ENCODE measurements around the gene WFDC2.

Gene WFDC2

DNA sequence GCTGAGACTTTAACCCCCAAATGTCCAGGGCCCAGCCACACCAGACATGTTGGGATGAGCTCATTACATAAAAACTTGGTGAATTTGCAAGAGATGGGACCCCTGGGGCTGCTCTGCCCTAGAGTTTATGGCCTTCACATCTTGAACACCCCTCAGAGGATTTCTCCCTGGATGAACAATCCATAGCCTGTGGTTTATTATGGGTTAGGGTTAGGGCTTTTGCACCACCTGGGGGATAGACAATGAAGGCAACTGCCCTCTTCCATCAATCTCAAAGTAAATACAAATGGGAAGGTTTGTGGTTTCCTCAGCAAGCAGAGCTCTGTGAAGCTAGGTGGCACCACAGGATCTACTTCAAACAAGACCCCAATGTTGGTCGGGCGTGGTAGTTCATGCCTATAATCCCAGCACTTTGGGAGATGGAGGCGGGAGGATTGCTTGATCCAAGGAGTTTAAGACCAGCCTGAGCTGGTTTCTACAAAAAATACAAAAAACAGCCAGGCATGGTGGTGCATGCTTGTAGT, 28.5 kb downstream of the WFDC2 start:
- no peak overlapping the region for H2AFZ ChIP-seq (ENCODE audit: low read depth, low read length, severe bottlenecking)
- H3K9ac ChIP-seq (ENCODE audit: low read length), result no peak overlapping the region
- no peak overlapping the region for H3K4me3 ChIP-seq (ENCODE audit: insufficient read depth, low read length, poor library complexity, severe bottlenecking)
- H3K9me2 ChIP-seq (replicated peaks; ENCODE audit: insufficient read depth, low read length), result no peaks in the 10 kb centered on the region
- no peak for TF ChIP-seq EZH2phosphoT487 (conservative IDR thresholded peaks at IDR 0.05; ENCODE audit: low read length)
- TF ChIP-seq, protein P1, sequence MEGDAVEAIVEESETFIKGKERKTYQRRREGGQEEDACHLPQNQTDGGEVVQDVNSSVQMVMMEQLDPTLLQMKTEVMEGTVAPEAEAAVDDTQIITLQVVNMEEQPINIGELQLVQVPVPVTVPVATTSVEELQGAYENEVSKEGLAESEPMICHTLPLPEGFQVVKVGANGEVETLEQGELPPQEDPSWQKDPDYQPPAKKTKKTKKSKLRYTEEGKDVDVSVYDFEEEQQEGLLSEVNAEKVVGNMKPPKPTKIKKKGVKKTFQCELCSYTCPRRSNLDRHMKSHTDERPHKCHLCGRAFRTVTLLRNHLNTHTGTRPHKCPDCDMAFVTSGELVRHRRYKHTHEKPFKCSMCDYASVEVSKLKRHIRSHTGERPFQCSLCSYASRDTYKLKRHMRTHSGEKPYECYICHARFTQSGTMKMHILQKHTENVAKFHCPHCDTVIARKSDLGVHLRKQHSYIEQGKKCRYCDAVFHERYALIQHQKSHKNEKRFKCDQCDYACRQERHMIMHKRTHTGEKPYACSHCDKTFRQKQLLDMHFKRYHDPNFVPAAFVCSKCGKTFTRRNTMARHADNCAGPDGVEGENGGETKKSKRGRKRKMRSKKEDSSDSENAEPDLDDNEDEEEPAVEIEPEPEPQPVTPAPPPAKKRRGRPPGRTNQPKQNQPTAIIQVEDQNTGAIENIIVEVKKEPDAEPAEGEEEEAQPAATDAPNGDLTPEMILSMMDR (IDR thresholded peaks at IDR 0.05; ENCODE audit: insufficient read depth, low read length, poor library complexity, severe bottlenecking), result no peak
- H3K9me3 ChIP-seq (ENCODE audit: insufficient read depth, low read length), result no peaks in the 10 kb centered on the region
- no peak overlapping the region for H3K4me2 ChIP-seq (ENCODE audit: low read depth, low read length, poor library complexity, severe bottlenecking)
- H3K27me3 ChIP-seq (ENCODE audit: low read length), result no peaks in the 10 kb centered on the region
- no peaks in the 10 kb centered on the region for H3K79me2 ChIP-seq (ENCODE audit: insufficient read depth, low read length)
- H3K27ac ChIP-seq (ENCODE audit: low read depth, low read length), result no peak overlapping the region
- no peaks in the 10 kb centered on the region for H3F3A ChIP-seq (ENCODE audit: insufficient read depth)
- no peaks in the 10 kb centered on the region for H4K20me1 ChIP-seq (ENCODE audit: low read depth, low read length)
- H3K36me3 ChIP-seq (ENCODE audit: low read length), result no peaks in the 10 kb centered on the region

DNA sequence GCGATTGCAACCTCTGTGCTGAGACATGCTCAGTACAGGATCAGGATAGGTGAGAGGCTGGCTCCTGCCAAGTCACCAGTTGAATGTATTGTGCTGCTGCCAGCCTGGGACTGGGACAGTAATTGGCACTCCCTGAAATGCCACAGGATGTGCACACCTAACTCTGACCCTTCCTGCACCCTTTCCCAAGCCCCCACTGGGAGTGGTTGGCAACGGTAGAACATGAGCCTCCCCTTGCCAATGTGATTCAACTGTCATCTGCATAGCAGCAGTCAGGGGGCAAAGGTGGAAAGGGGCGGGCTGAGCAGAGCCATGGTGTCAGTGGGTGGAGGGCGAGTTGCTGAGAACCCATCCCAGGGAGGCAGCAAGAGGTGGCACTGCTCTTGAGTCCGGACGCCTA, 30.5 kb downstream of the WFDC2 start:
- no peak overlapping the region for H3K4me3 ChIP-seq (ENCODE audit: insufficient read depth, low read length, poor library complexity, severe bottlenecking)
- H3K27me3 ChIP-seq (ENCODE audit: low read length), result no peaks in the 10 kb centered on the region
- no peak overlapping the region for H3K4me2 ChIP-seq (ENCODE audit: low read depth, low read length, poor library complexity, severe bottlenecking)
- no peaks in the 10 kb centered on the region for H4K20me1 ChIP-seq (ENCODE audit: low read depth, low read length)
- TF ChIP-seq EZH2phosphoT487 (conservative IDR thresholded peaks at IDR 0.05; ENCODE audit: low read length), result no peak
- TF ChIP-seq, protein P1 (IDR thresholded peaks at IDR 0.05; ENCODE audit: insufficient read depth, low read length, poor library complexity, severe bottlenecking), result no peak
- H3F3A ChIP-seq (ENCODE audit: insufficient read depth), result no peaks in the 10 kb centered on the region
- no peaks in the 10 kb centered on the region for H3K79me2 ChIP-seq (ENCODE audit: insufficient read depth, low read length)
- no peaks in the 10 kb centered on the region for H3K9me2 ChIP-seq (replicated peaks; ENCODE audit: insufficient read depth, low read length)
- no peak overlapping the region for H2AFZ ChIP-seq (ENCODE audit: low read depth, low read length, severe bottlenecking)
- no peak overlapping the region for H3K27ac ChIP-seq (ENCODE audit: low read depth, low read length)
- no peaks in the 10 kb centered on the region for H3K9me3 ChIP-seq (ENCODE audit: insufficient read depth, low read length)
- no peak overlapping the region for H3K9ac ChIP-seq (ENCODE audit: low read length)
- H3K36me3 ChIP-seq (ENCODE audit: low read length), result no peaks in the 10 kb centered on the region

DNA sequence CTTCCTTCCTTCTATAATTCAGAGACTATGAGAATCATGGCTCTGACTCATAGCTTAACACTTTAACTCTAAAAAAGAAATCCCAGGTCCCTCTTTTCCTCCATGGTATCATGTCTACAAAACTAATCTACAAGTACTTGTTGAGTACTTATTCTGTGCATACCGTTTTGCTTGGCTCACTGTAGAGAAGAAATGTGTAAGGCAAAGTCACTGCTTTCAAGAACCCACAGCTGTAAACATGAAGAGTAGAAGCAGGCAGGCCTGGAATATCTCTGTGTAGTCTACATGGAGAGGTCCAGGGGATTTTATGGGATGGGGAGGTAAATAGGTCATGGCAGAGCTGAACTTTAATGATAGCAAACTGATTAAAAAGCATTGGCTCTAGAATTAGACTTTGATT, 32.0 kb downstream of the WFDC2 start:
- H2AFZ ChIP-seq (ENCODE audit: low read depth, low read length, severe bottlenecking), result no peak overlapping the region
- no peaks in the 10 kb centered on the region for H4K20me1 ChIP-seq (ENCODE audit: low read depth, low read length)
- no peaks in the 10 kb centered on the region for H3K79me2 ChIP-seq (ENCODE audit: insufficient read depth, low read length)
- H3K9ac ChIP-seq (ENCODE audit: low read length), result no peak overlapping the region
- no peaks in the 10 kb centered on the region for H3K27me3 ChIP-seq (ENCODE audit: low read length)
- no peaks in the 10 kb centered on the region for H3K9me3 ChIP-seq (ENCODE audit: insufficient read depth, low read length)
- H3K4me3 ChIP-seq (ENCODE audit: insufficient read depth, low read length, poor library complexity, severe bottlenecking), result no peak overlapping the region
- TF ChIP-seq EZH2phosphoT487 (conservative IDR thresholded peaks at IDR 0.05; ENCODE audit: low read length), result no peak
- TF ChIP-seq, protein P1 (IDR thresholded peaks at IDR 0.05; ENCODE audit: insufficient read depth, low read length, poor library complexity, severe bottlenecking), result no peak
- no peaks in the 10 kb centered on the region for H3K9me2 ChIP-seq (replicated peaks; ENCODE audit: insufficient read depth, low read length)
- H3K27ac ChIP-seq (ENCODE audit: low read depth, low read length), result no peak overlapping the region
- H3K4me2 ChIP-seq (ENCODE audit: low read depth, low read length, poor library complexity, severe bottlenecking), result no peak overlapping the region
- H3K36me3 ChIP-seq (ENCODE audit: low read length), result no peaks in the 10 kb centered on the region
- H3F3A ChIP-seq (ENCODE audit: insufficient read depth), result no peaks in the 10 kb centered on the region

All from SU-DHL-6 (cell line).